WTC11 (cell line): ENCODE results near the gene KDM1B. TPM values are rescaled to one million over a fixed set of nuclear protein-coding genes. Genes with fewer than 3 reads are reported as not detected.
"Not testable (repeated sequence)": the region's sequence is repeated elsewhere in the genome, so short reads cannot be mapped to it uniquely, and the experiment has no call there.

ENCODE experiments used
- ATAC-seq: fragments of 200-7000 bp; cut with Tn5 transposase; 2 replicates; pipeline ENCODE4 v1.10.0; 2021; ENCODE audit warnings: mild to moderate bottlenecking, moderate library complexity
- CTCF ChIA-PET: fragments of 300-600 bp; sonication (Branson Sonifier 250); formaldehyde crosslinking; loops from one replicate; lab custom pipeline; 2021; ENCODE audit warnings: antibody characterized with exemption; lab: Charles Lee
- POLR2A ChIA-PET: fragments of 350-600 bp; sonication (Branson Sonifier 250); formaldehyde crosslinking; loops from one replicate; lab custom pipeline; 2021; ENCODE audit warnings: antibody characterized with exemption; lab: Charles Lee
- DNase-seq: peaks from one replicate; pipeline ENCODE4 v3.0.0; 2021; ENCODE audit warnings: low spot score
- H3K27ac Mint-ChIP-seq: 2 replicates; pipeline ENCODE4 v1.8.0; 2021; ENCODE audit warnings: mixed read lengths
- H3K27me3 Mint-ChIP-seq: 2 replicates; pipeline ENCODE4 v1.8.0; 2021; ENCODE audit warnings: low read depth, mild to moderate bottlenecking, moderate library complexity, mixed read lengths
- H3K36me3 Mint-ChIP-seq: 2 replicates; pipeline ENCODE4 v1.8.0; 2021; ENCODE audit warnings: mixed read lengths
- H3K4me1 Mint-ChIP-seq: 2 replicates; pipeline ENCODE4 v1.8.0; 2022; ENCODE audit warnings: mixed read lengths
- H3K4me3 Mint-ChIP-seq: 2 replicates; pipeline ENCODE4 v1.8.0; 2021; ENCODE audit warnings: mild to moderate bottlenecking, moderate library complexity, mixed read lengths
- H3K9me3 Mint-ChIP-seq: 2 replicates; pipeline ENCODE4 v1.8.0; 2021; ENCODE audit warnings: mixed read lengths
- AR ChIP-seq: fragments of 250-450 bp; sonication (Bioruptor Pico); IDR thresholded peaks from 2 replicates; pipeline ENCODE4 v1.9.0; 2021; ENCODE audit warnings: mild to moderate bottlenecking
- CDX4 ChIP-seq: fragments of 250-450 bp; sonication (Bioruptor Pico); IDR thresholded peaks from 2 replicates; pipeline ENCODE4 v1.9.0; 2021; ENCODE audit warnings: moderate library complexity, mild to moderate bottlenecking, inconsistent platforms, borderline replicate concordance
- CTCF ChIP-seq: fragments of 200-600 bp; IDR thresholded peaks from 2 replicates; pipeline ENCODE4 v1.8.0; 2022; ENCODE audit warnings: antibody characterized with exemption
- GTF2I ChIP-seq: fragments of 250-450 bp; sonication (Bioruptor Pico); conservative IDR thresholded peaks from 2 replicates; pipeline ENCODE4 v1.4.0; 2021; ENCODE audit warnings: mild to moderate bottlenecking
- MXD4 ChIP-seq: fragments of 250-450 bp; sonication (Bioruptor Pico); IDR thresholded peaks from 2 replicates; pipeline ENCODE4 v1.8.0; 2021; ENCODE audit warnings: mild to moderate bottlenecking, moderate library complexity, borderline replicate concordance
- SMAD3 ChIP-seq: sonication (generic); formaldehyde crosslinking; IDR thresholded peaks from 2 replicates; pipeline ENCODE4 v1.8.0; 2022; ENCODE audit warnings: missing genetic modification reagents, mild to moderate bottlenecking, borderline replicate concordance
- USF2 ChIP-seq: sonication (generic); formaldehyde crosslinking; IDR thresholded peaks from 2 replicates; pipeline ENCODE4 v1.8.1; 2023; ENCODE audit warnings: mild to moderate bottlenecking, missing genetic modification reagents, moderate library complexity
- ZNF121 ChIP-seq: sonication (generic); formaldehyde crosslinking; IDR thresholded peaks from 2 replicates; pipeline ENCODE4 v1.8.0; 2023; ENCODE audit warnings: missing genetic modification reagents
- total RNA-seq: library from RNA; stranded (reverse); gene quantifications from 3 replicates; pipeline ENCODE4 v1.2.3, GENCODE V29; 2021
- TF ChIP-seq, protein P1 (sequence below): sonication (generic); formaldehyde crosslinking; IDR thresholded peaks from 2 replicates; pipeline ENCODE4 v1.8.0; 2022; ENCODE audit warnings: missing genetic modification reagents
- TF ChIP-seq, protein P2 (sequence below): fragments of 250-450 bp; sonication (Bioruptor Pico); conservative IDR thresholded peaks from 2 replicates; pipeline ENCODE4 v1.9.0; 2021; ENCODE audit warnings: mild to moderate bottlenecking
- TF ChIP-seq, protein P3 (sequence below): sonication (generic); formaldehyde crosslinking; IDR thresholded peaks from 2 replicates; pipeline ENCODE4 v1.8.1; 2022; ENCODE audit warnings: low read depth, missing genetic modification reagents, borderline replicate concordance
- TF ChIP-seq, protein P4 (sequence below): sonication (generic); formaldehyde crosslinking; IDR thresholded peaks from 2 replicates; pipeline ENCODE4 v1.8.1; 2022; ENCODE audit warnings: low read depth, mild to moderate bottlenecking, moderate library complexity, missing genetic modification reagents, borderline replicate concordance

KDM1B gene
- total RNA-seq, 1 experiment from 2014 or later, result 6.7 TPM

DNA sequence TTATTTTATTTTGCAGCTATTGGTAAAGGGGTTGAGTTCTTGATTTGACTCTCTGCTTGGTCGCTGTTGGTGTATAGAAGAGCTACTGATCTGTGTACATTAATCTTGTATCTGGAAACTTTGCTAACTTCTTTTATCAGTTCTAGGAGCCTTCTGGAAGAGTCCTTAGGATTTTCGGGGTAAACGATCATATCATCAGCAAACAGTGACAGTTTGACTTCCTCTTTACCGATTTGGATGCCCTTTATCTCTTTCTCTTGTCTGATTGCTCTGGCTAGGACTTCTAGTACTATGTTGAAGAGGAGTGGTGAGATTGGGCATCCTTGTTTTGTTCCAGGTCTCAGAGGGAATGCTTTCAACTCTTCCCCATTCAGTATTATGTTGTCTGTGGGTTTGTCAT, 21.0 kb downstream of the KDM1B start:
- DNase-seq, POLR2A ChIA-PET, ATAC-seq, H3K9me3 Mint-ChIP-seq, H3K27ac Mint-ChIP-seq, H3K4me3 Mint-ChIP-seq, H3K27me3 Mint-ChIP-seq, H3K4me1 Mint-ChIP-seq, CTCF ChIA-PET: not testable (repeated sequence)
- peaks cover 25% of the 10 kb centered on the region for H3K36me3 Mint-ChIP-seq

- Mint-ChIP-seq H3K27me3 (no peaks in the 10 kb centered on the region), H3K4me3 (no peak overlapping the region), H3K36me3 (peaks cover 25% of the 10 kb centered on the region), H3K4me1 (peaks cover 15% of the 10 kb centered on the region), H3K9me3 (peaks cover 3% of the 10 kb centered on the region; the same call in 1 of the 2 replicates), H3K27ac (no peak overlapping the region)
- ATAC-seq (no peak), DNase-seq (no peak)
- CTCF ChIA-PET, result no interaction called here
- POLR2A ChIA-PET, result no interaction called here
- TF ChIP-seq ZNF121 (CRISPR knock-in tag), result 0 out of 2 replicates have a peak, but pooled peaks have one; percentile 23
- TF ChIP-seq MXD4 (CRISPR knock-in tag), result no peak
Observed at GRCh38 chr6:18177286-18177965, 22.2 kb downstream of the KDM1B start.

DNA sequence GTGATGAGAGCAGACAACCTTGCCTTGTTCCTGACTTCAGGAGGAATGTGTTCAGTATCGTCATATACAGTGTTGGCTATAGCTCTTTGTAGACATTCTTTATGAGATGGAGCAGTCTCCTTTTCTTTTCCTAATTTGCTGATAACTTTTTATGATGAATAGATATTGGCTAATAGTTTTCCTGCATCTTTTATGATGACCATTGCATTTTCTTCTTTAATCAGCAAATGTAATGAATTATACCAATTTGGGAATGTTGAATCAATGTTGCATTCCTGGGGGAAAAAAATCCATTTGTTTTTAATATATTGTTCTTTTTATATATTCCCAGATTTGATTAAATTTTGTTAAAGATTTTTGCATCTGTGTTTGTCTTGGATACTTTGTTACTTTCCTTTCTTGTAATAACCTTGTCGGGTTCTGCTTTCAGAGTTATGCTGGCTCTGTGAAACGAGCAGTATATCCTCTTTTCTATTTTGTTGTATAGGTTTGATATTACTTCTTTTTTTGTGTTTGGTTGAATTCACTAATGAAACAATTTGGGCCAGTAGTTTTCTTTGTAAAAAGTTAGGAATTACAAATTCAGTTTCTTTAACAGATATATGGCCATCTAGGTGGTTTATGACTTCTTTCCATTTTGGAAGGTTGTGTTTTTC, 23.9 kb downstream of the KDM1B start:
- Mint-ChIP-seq H3K36me3 (peaks cover 27% of the 10 kb centered on the region), H3K27me3 (no peaks in the 10 kb centered on the region), H3K4me1 (peaks cover 27% of the 10 kb centered on the region), H3K4me3 (no peak overlapping the region), H3K9me3 (peaks cover 3% of the 10 kb centered on the region; the same call in 1 of the 2 replicates), H3K27ac (peak overlapping the region; percentile 59)
- POLR2A ChIA-PET, result no interaction called here
- ATAC-seq (no peak), DNase-seq (no peak)
- CTCF ChIA-PET, result interaction anchor here (0.6 kb wide), 1 partner anchor 12 kb away, joined by 4 read pairs; no protein-coding TSS in a partner anchor
- TF ChIP-seq AR, result no peak
- TF ChIP-seq ZNF121 (CRISPR knock-in tag), result no peak
- TF ChIP-seq CDX4 (CRISPR knock-in tag), result no peak
- no peak for TF ChIP-seq SMAD3 (CRISPR knock-in tag)
- TF ChIP-seq, protein P1, sequence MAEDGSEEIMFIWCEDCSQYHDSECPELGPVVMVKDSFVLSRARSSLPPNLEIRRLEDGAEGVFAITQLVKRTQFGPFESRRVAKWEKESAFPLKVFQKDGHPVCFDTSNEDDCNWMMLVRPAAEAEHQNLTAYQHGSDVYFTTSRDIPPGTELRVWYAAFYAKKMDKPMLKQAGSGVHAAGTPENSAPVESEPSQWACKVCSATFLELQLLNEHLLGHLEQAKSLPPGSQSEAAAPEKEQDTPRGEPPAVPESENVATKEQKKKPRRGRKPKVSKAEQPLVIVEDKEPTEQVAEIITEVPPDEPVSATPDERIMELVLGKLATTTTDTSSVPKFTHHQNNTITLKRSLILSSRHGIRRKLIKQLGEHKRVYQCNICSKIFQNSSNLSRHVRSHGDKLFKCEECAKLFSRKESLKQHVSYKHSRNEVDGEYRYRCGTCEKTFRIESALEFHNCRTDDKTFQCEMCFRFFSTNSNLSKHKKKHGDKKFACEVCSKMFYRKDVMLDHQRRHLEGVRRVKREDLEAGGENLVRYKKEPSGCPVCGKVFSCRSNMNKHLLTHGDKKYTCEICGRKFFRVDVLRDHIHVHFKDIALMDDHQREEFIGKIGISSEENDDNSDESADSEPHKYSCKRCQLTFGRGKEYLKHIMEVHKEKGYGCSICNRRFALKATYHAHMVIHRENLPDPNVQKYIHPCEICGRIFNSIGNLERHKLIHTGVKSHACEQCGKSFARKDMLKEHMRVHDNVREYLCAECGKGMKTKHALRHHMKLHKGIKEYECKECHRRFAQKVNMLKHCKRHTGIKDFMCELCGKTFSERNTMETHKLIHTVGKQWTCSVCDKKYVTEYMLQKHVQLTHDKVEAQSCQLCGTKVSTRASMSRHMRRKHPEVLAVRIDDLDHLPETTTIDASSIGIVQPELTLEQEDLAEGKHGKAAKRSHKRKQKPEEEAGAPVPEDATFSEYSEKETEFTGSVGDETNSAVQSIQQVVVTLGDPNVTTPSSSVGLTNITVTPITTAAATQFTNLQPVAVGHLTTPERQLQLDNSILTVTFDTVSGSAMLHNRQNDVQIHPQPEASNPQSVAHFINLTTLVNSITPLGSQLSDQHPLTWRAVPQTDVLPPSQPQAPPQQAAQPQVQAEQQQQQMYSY (CRISPR knock-in tag), result no peak
- TF ChIP-seq CTCF, result no peak
- TF ChIP-seq GTF2I, result no peak
- TF ChIP-seq, protein P2, sequence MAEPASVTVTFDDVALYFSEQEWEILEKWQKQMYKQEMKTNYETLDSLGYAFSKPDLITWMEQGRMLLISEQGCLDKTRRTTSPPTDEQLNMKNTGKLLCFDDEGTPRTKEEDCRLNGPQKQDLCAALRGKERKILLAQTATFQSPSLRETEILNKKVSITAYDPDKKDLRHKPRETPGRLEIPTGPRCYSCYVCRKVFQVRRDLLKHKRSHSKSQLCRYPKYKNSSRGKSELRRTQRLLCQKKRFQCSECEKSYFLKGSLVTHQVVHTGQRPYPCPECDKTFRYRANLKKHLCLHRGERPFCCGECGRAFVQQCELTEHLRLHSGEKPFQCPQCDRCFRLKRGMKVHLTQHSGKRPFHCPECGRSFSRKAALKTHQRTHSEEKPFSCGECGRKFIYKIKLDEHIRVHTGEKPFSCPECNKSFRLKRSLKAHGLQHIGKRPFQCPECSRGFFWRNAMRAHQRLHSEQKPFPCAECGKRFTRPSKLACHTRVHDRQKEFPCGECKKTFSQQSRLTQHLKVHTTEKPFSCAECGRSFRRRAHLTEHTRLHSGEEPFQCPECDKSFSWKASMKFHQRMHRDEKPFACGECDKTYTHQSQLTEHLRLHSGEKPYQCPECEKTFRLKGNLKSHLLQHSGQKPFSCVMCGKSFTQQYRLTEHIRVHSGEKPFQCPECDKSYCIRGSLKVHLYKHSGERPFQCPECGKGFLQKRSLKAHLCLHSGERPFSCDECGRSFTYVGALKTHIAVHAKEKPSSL (CRISPR knock-in tag), result no peak
- no peak for TF ChIP-seq USF2 (CRISPR knock-in tag)
- TF ChIP-seq, protein P3, sequence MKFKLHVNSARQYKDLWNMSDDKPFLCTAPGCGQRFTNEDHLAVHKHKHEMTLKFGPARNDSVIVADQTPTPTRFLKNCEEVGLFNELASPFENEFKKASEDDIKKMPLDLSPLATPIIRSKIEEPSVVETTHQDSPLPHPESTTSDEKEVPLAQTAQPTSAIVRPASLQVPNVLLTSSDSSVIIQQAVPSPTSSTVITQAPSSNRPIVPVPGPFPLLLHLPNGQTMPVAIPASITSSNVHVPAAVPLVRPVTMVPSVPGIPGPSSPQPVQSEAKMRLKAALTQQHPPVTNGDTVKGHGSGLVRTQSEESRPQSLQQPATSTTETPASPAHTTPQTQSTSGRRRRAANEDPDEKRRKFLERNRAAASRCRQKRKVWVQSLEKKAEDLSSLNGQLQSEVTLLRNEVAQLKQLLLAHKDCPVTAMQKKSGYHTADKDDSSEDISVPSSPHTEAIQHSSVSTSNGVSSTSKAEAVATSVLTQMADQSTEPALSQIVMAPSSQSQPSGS (CRISPR knock-in tag), result no peak
- TF ChIP-seq, protein P4, sequence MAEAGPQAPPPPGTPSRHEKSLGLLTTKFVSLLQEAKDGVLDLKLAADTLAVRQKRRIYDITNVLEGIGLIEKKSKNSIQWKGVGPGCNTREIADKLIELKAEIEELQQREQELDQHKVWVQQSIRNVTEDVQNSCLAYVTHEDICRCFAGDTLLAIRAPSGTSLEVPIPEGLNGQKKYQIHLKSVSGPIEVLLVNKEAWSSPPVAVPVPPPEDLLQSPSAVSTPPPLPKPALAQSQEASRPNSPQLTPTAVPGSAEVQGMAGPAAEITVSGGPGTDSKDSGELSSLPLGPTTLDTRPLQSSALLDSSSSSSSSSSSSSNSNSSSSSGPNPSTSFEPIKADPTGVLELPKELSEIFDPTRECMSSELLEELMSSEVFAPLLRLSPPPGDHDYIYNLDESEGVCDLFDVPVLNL, result no peak
- TF ChIP-seq MXD4 (CRISPR knock-in tag), result no peak
